A549 (cell line): ENCODE data around the gene ASPA. TPM values are rescaled to one million over a fixed set of nuclear protein-coding genes. Genes with fewer than 3 reads are reported as not detected.

Experiments
- ATAC-seq, 2 experiments: fragments of 200-7000 bp in 1 of 2; fragments of >200 bp in 1 of 2; cut with Nextera tagmentation in 1 of 2; cut with Tn5 transposase in 1 of 2; 3 replicates each; pipeline versions ENCODE4 v1.8.0 to v1.9.1; 2018 to 2020; ENCODE audit warnings: mild to moderate bottlenecking in 1 of 2, moderate library complexity in 1 of 2
- CTCF ChIA-PET: fragments of 300-600 bp; sonication (Branson Sonifier 250); formaldehyde crosslinking; extraction: SDS; loops from one replicate; lab custom pipeline; 2021; ENCODE audit warnings: antibody characterized with exemption, inconsistent platforms; lab: Yijun Ruan, JAX
- POLR2A ChIA-PET: fragments of 350-600 bp; formaldehyde crosslinking; extraction: SDS; loops from one replicate; lab custom pipeline; 2021; ENCODE audit warnings: antibody characterized with exemption, inconsistent platforms; lab: Yijun Ruan, JAX
- DNase-seq, 2 experiments: peaks; one replicate each; pipeline versions ENCODE4 v3.0.0 to v3.0.0-alpha.2; 2011 to 2016; ENCODE audit warnings: low read depth in 1 of 2, low spot score in 1 of 2
- FAIRE-seq: peaks from 2 replicates; lab custom pipeline; 2011; peaks lifted over from hg19 to GRCh38; lab: Jason Lieb, UNC
- H3K27ac ChIP-seq, 2 experiments: fragments of >200 bp; sonication (Bioruptor Twin); formaldehyde crosslinking; 3 replicates each; pipeline ENCODE4 v1.5.1; 2016 to 2017
- H3K4me1 ChIP-seq: fragments of >200 bp; sonication (Bioruptor Twin); formaldehyde crosslinking; 3 replicates; pipeline ENCODE4 v1.6.1; 2016
- H3K4me2 ChIP-seq: fragments of >200 bp; sonication (Bioruptor Twin); formaldehyde crosslinking; 3 replicates; pipeline ENCODE4 v1.6.1; 2016
- H3K4me3 ChIP-seq: fragments of >200 bp; sonication (Bioruptor Twin); formaldehyde crosslinking; 3 replicates; pipeline ENCODE4 v1.5.1; 2016
- H3K9me3 ChIP-seq: fragments of >200 bp; sonication (Bioruptor Twin); formaldehyde crosslinking; 3 replicates; pipeline ENCODE4 v1.6.1; 2016
- BHLHE40 ChIP-seq: IDR thresholded peaks from 2 replicates; pipeline ENCODE4 v1.6.1; 2012; ENCODE audit warnings: low read depth, low read length, inconsistent platforms
- CBX8 ChIP-seq: fragments of 200-600 bp; sonication (generic); IDR thresholded peaks from 2 replicates; pipeline ENCODE4 v1.6.1; 2016
- FOXS1 ChIP-seq: fragments of 250-450 bp; sonication (Bioruptor Pico); IDR thresholded peaks from 2 replicates; pipeline ENCODE4 v1.5.0; 2020; ENCODE audit warnings: mild to moderate bottlenecking, moderate library complexity
- HDAC2 ChIP-seq: fragments of 200-600 bp; sonication (generic); IDR thresholded peaks from 2 replicates; pipeline ENCODE4 v1.6.1; 2016
- HOXA7 ChIP-seq: fragments of 250-450 bp; sonication (Bioruptor Pico); IDR thresholded peaks from 2 replicates; pipeline ENCODE4 v1.5.0; 2020; ENCODE audit warnings: mild to moderate bottlenecking, moderate library complexity
- HOXB13 ChIP-seq: fragments of 250-450 bp; sonication (Bioruptor Pico); IDR thresholded peaks from 2 replicates; pipeline ENCODE4 v1.5.0; 2020; ENCODE audit warnings: low read depth, mild to moderate bottlenecking, moderate library complexity
- KDM1A ChIP-seq: fragments of 200-600 bp; sonication (generic); IDR thresholded peaks from 2 replicates; pipeline ENCODE4 v1.6.1; 2016; ENCODE audit warnings: low read depth, mild to moderate bottlenecking
- MAZ ChIP-seq: fragments of 150-350 bp; IDR thresholded peaks from 2 replicates; pipeline ENCODE4 v1.6.1; 2014; ENCODE audit warnings: antibody characterized with exemption, low read depth, low read length, borderline replicate concordance
- NPAS2 ChIP-seq: fragments of 250-450 bp; sonication (Bioruptor Pico); IDR thresholded peaks from 2 replicates; pipeline ENCODE4 v1.8.0; 2022; ENCODE audit warnings: mild to moderate bottlenecking, moderate library complexity, borderline replicate concordance
- NR3C1 ChIP-seq: fragments of >200 bp; sonication (Bioruptor Twin); formaldehyde crosslinking; IDR thresholded peaks from 3 replicates; pipeline ENCODE4 v1.6.1; 2017
- WGBS: methylation state at CpG from one replicate; pipeline ENCODE4 v1.1.6; 2017; ENCODE audit errors: missing lambda C conversion rate; 5-methylcytosine and 5-hydroxymethylcytosine counted together
- polyA plus RNA-seq, 4 experiments: library from polyadenylated mRNA; depleted of rRNA in 3 of 4; stranded (reverse); fragments of >200 nt; fragmentation: RNase III in 1 of 4; extraction: RNeasy Plus Mini Kit Qiagen cat#74134 plus additional on column Dnase treatment in 1 of 4; gene quantifications; 2 replicates in 3 of 4; 3 replicates in 1 of 4; pipeline ENCODE4 v1.2.3, GENCODE V29; 2011 to 2017
- TF ChIP-seq, protein P1 (sequence below): fragments of 250-450 bp; sonication (Bioruptor Pico); IDR thresholded peaks from 2 replicates; pipeline ENCODE4 v1.5.0; 2020; ENCODE audit warnings: low read depth, mild to moderate bottlenecking, moderate library complexity
- TF ChIP-seq, protein P2 (sequence below): fragments of 150-350 bp; IDR thresholded peaks from 2 replicates; pipeline ENCODE4 v1.6.1; 2014; ENCODE audit warnings: low read depth, mild to moderate bottlenecking, low read length
- TF ChIP-seq, protein P3 (sequence below): fragments of 250-450 bp; sonication (Bioruptor Pico); IDR thresholded peaks from 2 replicates; pipeline ENCODE4 v1.5.0; 2021; ENCODE audit warnings: mild to moderate bottlenecking, moderate library complexity, borderline replicate concordance
- TF ChIP-seq, protein P4 (sequence below): fragments of 200-600 bp; sonication (generic); IDR thresholded peaks from 2 replicates; pipeline ENCODE4 v1.6.1; 2016; ENCODE audit warnings: antibody characterized with exemption, mild to moderate bottlenecking, moderate library complexity
- TF ChIP-seq, protein P5 (sequence below): fragments of >200 bp; sonication (Bioruptor Twin); formaldehyde crosslinking; IDR thresholded peaks from 3 replicates; pipeline ENCODE4 v1.5.1; 2016
- TF ChIP-seq, protein P6 (sequence below): IDR thresholded peaks from 2 replicates; pipeline ENCODE4 v1.6.1; 2012; ENCODE audit warnings: low read depth, borderline replicate concordance

ASPA gene
- polyA plus RNA-seq, 2 of the 4 experiments (the other 2 are of a cell fraction): not detected

DNA sequence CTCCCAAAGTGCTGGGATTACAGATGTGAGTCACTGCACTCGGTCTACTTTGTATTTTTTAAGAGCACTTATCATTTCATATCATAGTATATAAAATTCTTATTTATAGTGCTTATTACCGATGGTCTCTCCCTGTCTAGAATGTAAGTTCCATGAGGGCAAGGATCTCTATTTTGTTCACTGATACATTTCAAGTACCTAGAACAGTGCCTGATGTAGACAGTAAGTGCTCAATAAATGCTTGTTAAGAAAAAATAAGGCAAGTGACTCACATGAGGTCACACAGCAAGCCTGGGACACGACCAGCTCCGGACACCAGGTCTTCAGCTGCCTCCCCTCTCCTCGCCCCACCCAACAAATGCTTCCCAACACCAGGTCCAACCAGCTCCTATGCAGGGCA is 58.0 kb downstream of the ASPA start:
- ATAC-seq: no peak
- ChIA-PET POLR2A (no interaction called here), CTCF (interaction anchor here (1.1 to 2.9 kb wide), 3 partner anchors 10 to 114 kb away, joined by 6 to 15 read pairs (median 9); no protein-coding TSS in a partner anchor)
- TF ChIP-seq NPAS2 (no peak), HOXA7 (no peak), NR3C1 (no peak), HDAC2 (no peak), BHLHE40 (no peak), CBX8 (no peak), FOXS1 (CRISPR knock-in tag) (no peak), MAZ (no peak), HOXB13 (CRISPR knock-in tag) (no peak), KDM1A (no peak)
- TF ChIP-seq, protein P1, sequence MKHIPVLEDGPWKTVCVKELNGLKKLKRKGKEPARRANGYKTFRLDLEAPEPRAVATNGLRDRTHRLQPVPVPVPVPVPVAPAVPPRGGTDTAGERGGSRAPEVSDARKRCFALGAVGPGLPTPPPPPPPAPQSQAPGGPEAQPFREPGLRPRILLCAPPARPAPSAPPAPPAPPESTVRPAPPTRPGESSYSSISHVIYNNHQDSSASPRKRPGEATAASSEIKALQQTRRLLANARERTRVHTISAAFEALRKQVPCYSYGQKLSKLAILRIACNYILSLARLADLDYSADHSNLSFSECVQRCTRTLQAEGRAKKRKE (CRISPR knock-in tag): no peak
- TF ChIP-seq, protein P2, sequence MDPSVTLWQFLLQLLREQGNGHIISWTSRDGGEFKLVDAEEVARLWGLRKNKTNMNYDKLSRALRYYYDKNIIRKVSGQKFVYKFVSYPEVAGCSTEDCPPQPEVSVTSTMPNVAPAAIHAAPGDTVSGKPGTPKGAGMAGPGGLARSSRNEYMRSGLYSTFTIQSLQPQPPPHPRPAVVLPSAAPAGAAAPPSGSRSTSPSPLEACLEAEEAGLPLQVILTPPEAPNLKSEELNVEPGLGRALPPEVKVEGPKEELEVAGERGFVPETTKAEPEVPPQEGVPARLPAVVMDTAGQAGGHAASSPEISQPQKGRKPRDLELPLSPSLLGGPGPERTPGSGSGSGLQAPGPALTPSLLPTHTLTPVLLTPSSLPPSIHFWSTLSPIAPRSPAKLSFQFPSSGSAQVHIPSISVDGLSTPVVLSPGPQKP: no peak
- TF ChIP-seq, protein P3, sequence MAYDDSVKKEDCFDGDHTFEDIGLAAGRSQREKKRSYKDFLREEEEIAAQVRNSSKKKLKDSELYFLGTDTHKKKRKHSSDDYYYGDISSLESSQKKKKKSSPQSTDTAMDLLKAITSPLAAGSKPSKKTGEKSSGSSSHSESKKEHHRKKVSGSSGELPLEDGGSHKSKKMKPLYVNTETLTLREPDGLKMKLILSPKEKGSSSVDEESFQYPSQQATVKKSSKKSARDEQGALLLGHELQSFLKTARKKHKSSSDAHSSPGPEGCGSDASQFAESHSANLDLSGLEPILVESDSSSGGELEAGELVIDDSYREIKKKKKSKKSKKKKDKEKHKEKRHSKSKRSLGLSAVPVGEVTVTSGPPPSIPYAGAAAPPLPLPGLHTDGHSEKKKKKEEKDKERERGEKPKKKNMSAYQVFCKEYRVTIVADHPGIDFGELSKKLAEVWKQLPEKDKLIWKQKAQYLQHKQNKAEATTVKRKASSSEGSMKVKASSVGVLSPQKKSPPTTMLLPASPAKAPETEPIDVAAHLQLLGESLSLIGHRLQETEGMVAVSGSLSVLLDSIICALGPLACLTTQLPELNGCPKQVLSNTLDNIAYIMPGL (CRISPR knock-in tag): no peak
- TF ChIP-seq, protein P4, sequence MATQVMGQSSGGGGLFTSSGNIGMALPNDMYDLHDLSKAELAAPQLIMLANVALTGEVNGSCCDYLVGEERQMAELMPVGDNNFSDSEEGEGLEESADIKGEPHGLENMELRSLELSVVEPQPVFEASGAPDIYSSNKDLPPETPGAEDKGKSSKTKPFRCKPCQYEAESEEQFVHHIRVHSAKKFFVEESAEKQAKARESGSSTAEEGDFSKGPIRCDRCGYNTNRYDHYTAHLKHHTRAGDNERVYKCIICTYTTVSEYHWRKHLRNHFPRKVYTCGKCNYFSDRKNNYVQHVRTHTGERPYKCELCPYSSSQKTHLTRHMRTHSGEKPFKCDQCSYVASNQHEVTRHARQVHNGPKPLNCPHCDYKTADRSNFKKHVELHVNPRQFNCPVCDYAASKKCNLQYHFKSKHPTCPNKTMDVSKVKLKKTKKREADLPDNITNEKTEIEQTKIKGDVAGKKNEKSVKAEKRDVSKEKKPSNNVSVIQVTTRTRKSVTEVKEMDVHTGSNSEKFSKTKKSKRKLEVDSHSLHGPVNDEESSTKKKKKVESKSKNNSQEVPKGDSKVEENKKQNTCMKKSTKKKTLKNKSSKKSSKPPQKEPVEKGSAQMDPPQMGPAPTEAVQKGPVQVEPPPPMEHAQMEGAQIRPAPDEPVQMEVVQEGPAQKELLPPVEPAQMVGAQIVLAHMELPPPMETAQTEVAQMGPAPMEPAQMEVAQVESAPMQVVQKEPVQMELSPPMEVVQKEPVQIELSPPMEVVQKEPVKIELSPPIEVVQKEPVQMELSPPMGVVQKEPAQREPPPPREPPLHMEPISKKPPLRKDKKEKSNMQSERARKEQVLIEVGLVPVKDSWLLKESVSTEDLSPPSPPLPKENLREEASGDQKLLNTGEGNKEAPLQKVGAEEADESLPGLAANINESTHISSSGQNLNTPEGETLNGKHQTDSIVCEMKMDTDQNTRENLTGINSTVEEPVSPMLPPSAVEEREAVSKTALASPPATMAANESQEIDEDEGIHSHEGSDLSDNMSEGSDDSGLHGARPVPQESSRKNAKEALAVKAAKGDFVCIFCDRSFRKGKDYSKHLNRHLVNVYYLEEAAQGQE: no peak
- TF ChIP-seq, protein P5, sequence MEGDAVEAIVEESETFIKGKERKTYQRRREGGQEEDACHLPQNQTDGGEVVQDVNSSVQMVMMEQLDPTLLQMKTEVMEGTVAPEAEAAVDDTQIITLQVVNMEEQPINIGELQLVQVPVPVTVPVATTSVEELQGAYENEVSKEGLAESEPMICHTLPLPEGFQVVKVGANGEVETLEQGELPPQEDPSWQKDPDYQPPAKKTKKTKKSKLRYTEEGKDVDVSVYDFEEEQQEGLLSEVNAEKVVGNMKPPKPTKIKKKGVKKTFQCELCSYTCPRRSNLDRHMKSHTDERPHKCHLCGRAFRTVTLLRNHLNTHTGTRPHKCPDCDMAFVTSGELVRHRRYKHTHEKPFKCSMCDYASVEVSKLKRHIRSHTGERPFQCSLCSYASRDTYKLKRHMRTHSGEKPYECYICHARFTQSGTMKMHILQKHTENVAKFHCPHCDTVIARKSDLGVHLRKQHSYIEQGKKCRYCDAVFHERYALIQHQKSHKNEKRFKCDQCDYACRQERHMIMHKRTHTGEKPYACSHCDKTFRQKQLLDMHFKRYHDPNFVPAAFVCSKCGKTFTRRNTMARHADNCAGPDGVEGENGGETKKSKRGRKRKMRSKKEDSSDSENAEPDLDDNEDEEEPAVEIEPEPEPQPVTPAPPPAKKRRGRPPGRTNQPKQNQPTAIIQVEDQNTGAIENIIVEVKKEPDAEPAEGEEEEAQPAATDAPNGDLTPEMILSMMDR: no peak
- TF ChIP-seq, protein P6, sequence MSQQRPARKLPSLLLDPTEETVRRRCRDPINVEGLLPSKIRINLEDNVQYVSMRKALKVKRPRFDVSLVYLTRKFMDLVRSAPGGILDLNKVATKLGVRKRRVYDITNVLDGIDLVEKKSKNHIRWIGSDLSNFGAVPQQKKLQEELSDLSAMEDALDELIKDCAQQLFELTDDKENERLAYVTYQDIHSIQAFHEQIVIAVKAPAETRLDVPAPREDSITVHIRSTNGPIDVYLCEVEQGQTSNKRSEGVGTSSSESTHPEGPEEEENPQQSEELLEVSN: no peak
- no peak overlapping the region for H3K4me3 ChIP-seq
- H3K4me2 ChIP-seq: no peak overlapping the region
- H3K27ac ChIP-seq: no peak overlapping the region
- DNase-seq: no peak
- WGBS: 68% methylated on average over 5 of the region's 5 CpGs
- peaks cover 7% of the 10 kb centered on the region; the same call in 1 of the 3 replicates for H3K4me1 ChIP-seq
- no peaks in the 10 kb centered on the region for H3K9me3 ChIP-seq
- no peak for FAIRE-seq
